Caco-2 (cell line): ENCODE results near the gene RAB36. TPM values are rescaled to one million over a fixed set of nuclear protein-coding genes. Genes with fewer than 3 reads are reported as not detected.
A peak's percentile ranks its signal among the peaks of the same experiment; 100 is the strongest.

Source experiments
- Bru-seq: library from RNA; stranded (reverse); fragments of 400-500 nt; gene quantifications from one replicate; lab custom pipeline; 2021; lab: Mats Ljungman, UMichigan
- BruChase-seq, 2 experiments: library from RNA; stranded (reverse); fragments of 400-500 nt; gene quantifications; one replicate each; lab custom pipeline; 2021; lab: Mats Ljungman, UMichigan
- BruUV-seq: library from RNA; stranded (reverse); fragments of 400-500 nt; replicated peaks from 2 replicates; lab custom pipeline; 2021; lab: Mats Ljungman, UMichigan
- CTCF ChIA-PET: fragments of 300-600 bp; sonication (Branson Sonifier 250); formaldehyde crosslinking; loops from one replicate; lab custom pipeline; 2022; ENCODE audit warnings: antibody characterized with exemption; lab: Charles Lee
- POLR2A ChIA-PET: fragments of 300-600 bp; sonication (Branson Sonifier 250); formaldehyde crosslinking; loops from one replicate; lab custom pipeline; 2022; ENCODE audit warnings: antibody characterized with exemption; lab: Charles Lee
- DNase-seq, 2 experiments: peaks; one replicate each; pipeline versions ENCODE4 v3.0.0 to v3.0.0-alpha.2; 2020 to 2022
- H3K27me3 ChIP-seq: replicated peaks from 2 replicates; pipeline ENCODE4 v1.6.0; 2011; ENCODE audit warnings: low read length; ENCODE audit not compliant: control insufficient read depth, insufficient read depth
- H3K36me3 ChIP-seq: 2 replicates; pipeline ENCODE4 v1.5.1; 2011; ENCODE audit warnings: low read length; ENCODE audit not compliant: control insufficient read depth, insufficient read depth
- H3K4me1 ChIP-seq: fragments of 250-450 bp; sonication (Bioruptor Pico); 2 replicates; pipeline ENCODE4 v1.5.1; 2020; ENCODE audit warnings: mild to moderate bottlenecking
- H3K4me3 ChIP-seq: 2 replicates; pipeline ENCODE4 v1.5.1; 2011; ENCODE audit warnings: low read depth, mild to moderate bottlenecking, control low read depth, low read length
- H3K9me3 ChIP-seq: fragments of 250-450 bp; sonication (Bioruptor Pico); 2 replicates; pipeline ENCODE4 v1.5.1; 2020; ENCODE audit warnings: mild to moderate bottlenecking, moderate library complexity
- H3K27ac Mint-ChIP-seq: one replicate; pipeline ENCODE4 v1.8.0; 2022; ENCODE audit warnings: mixed read lengths; ENCODE audit not compliant: unreplicated experiment
- H3K27me3 Mint-ChIP-seq: one replicate; pipeline ENCODE4 v1.8.0; 2022; ENCODE audit warnings: mixed read lengths; ENCODE audit not compliant: insufficient read depth, unreplicated experiment
- H3K36me3 Mint-ChIP-seq: one replicate; pipeline ENCODE4 v1.8.0; 2022; ENCODE audit warnings: mild to moderate bottlenecking, mixed read lengths; ENCODE audit not compliant: insufficient read depth, unreplicated experiment
- H3K4me1 Mint-ChIP-seq: one replicate; pipeline ENCODE4 v1.8.0; 2022; ENCODE audit warnings: low read depth, mixed read lengths; ENCODE audit not compliant: unreplicated experiment
- H3K4me3 Mint-ChIP-seq: one replicate; pipeline ENCODE4 v1.8.0; 2022; ENCODE audit warnings: mild to moderate bottlenecking, moderate library complexity, mixed read lengths; ENCODE audit not compliant: unreplicated experiment
- H3K9me3 Mint-ChIP-seq: one replicate; pipeline ENCODE4 v1.8.0; 2022; ENCODE audit warnings: mixed read lengths; ENCODE audit not compliant: unreplicated experiment
- CTCF ChIP-seq, 2 experiments: fragments of 200-600 bp in 1 of 2; IDR thresholded peaks; 1 replicate in 1 of 2; 2 replicates in 1 of 2; pipeline versions ENCODE4 v1.5.1 to v1.8.0; 2011 to 2022; ENCODE audit warnings: antibody characterized with exemption in 1 of 2, control low read depth in 1 of 2, inconsistent platforms in 1 of 2, low read depth in 1 of 2, low read length in 1 of 2, mild to moderate bottlenecking in 1 of 2, moderate library complexity in 1 of 2; ENCODE audit not compliant: insufficient read depth in 1 of 2, severe bottlenecking in 1 of 2, unreplicated experiment in 1 of 2
- intact Hi-C: fragments of 100-400 bp; cut with micrococcal nuclease; formaldehyde crosslinking; loops from one replicate; pipeline ENCODE4 v1.10.0; 2022; ENCODE audit not compliant: unreplicated experiment
- long read RNA-seq: library from polyadenylated mRNA; stranded (forward); transcript quantifications from one replicate; pipeline ENCODE4 v2.0.0, GENCODE V29; 2022
- total RNA-seq: library from RNA; stranded (reverse); gene quantifications from 2 replicates; pipeline ENCODE4 v1.2.3, GENCODE V29; 2022

Gene RAB36
- total RNA-seq (0.52 and 0.97 TPM in 2 replicates), Bru-seq, nascent RNA (percentile 23 among the genes with signal in this experiment), BruChase-seq, experiment 1, labeled RNA remaining after a 2-hour chase (percentile 19 among the genes with signal in this experiment), BruChase-seq, experiment 2, labeled RNA remaining after a 6-hour chase (percentile 20 among the genes with signal in this experiment)
- long read RNA-seq, partial matches to known transcripts = 0 of 4 reads
- long read RNA-seq, other reads (novel, unspliced or antisense) = 4 of 4 reads

- no peaks in the 10 kb centered on the region for H3K27me3 ChIP-seq
- DNase-seq = peak; percentile 66 to 84
- Mint-ChIP-seq H3K27me3 (no peaks in the 10 kb centered on the region), H3K27ac (no peak within 1 kb of the TSS), H3K4me1 (peaks cover 33% of the 10 kb centered on the region), H3K9me3 (no peaks in the 10 kb centered on the region), H3K4me3 (peak within 1 kb of the TSS; percentile 20), H3K36me3 (no peaks in the 10 kb centered on the region)
- ChIA-PET CTCF (no interaction called here), POLR2A (no interaction called here)
- no peaks in the 10 kb centered on the region for H3K9me3 ChIP-seq
- H3K36me3 ChIP-seq = no peaks in the 10 kb centered on the region
- no peak for TF ChIP-seq CTCF (IDR thresholded peaks at IDR 0.05; ENCODE audit: insufficient read depth in 1 of 2, low read depth in 1 of 2, low read length in 1 of 2, severe bottlenecking in 1 of 2, unreplicated experiment in 1 of 2)
- no TSS peak for BruUV-seq
- H3K4me1 ChIP-seq = peaks cover 35% of the 10 kb centered on the region
- intact Hi-C loops = no loop called here
- no peak within 1 kb of the TSS for H3K4me3 ChIP-seq
These were observed at the start of gene RAB36 for GRCh38 chr22:23144932-23145877. TSS of gene RAB36 (plus strand) at chr22:23145477. CDS start at chr22:23146617, 1,140 bp downstream.

GRCh38 chr22:23095733-23096342, 49.4 kb upstream of the RAB36 start:
- no peak overlapping the region for H3K4me3 Mint-ChIP-seq
- H3K27me3 ChIP-seq = no peaks in the 10 kb centered on the region
- no peaks in the 10 kb centered on the region for H3K9me3 Mint-ChIP-seq
- H3K4me1 ChIP-seq = no peaks in the 10 kb centered on the region
- no peak for DNase-seq
- no peak overlapping the region for H3K27ac Mint-ChIP-seq
- no peaks in the 10 kb centered on the region for H3K36me3 Mint-ChIP-seq
- no peaks in the 10 kb centered on the region for H3K4me1 Mint-ChIP-seq
- ChIA-PET CTCF (interaction anchor here (0.5 kb wide), 1 partner anchor 433 kb away, joined by 3 read pairs; no protein-coding TSS in a partner anchor), POLR2A (no interaction called here)
- no peak for TF ChIP-seq CTCF (IDR thresholded peaks at IDR 0.05; ENCODE audit: insufficient read depth in 1 of 2, low read depth in 1 of 2, low read length in 1 of 2, severe bottlenecking in 1 of 2, unreplicated experiment in 1 of 2)
- intact Hi-C loops = no loop called here
- H3K36me3 ChIP-seq = no peaks in the 10 kb centered on the region
- H3K9me3 ChIP-seq = no peaks in the 10 kb centered on the region
- no peaks in the 10 kb centered on the region for H3K27me3 Mint-ChIP-seq
- no peak overlapping the region for H3K4me3 ChIP-seq
- no TSS peak for BruUV-seq
